ENCODE data around the gene EEF2. TPM values are rescaled to one million over a fixed set of nuclear protein-coding genes. Genes with fewer than 3 reads are reported as not detected.
"Not testable (repeated sequence)": the region's sequence is repeated elsewhere in the genome, so short reads cannot be mapped to it uniquely, and the experiment has no call there.

EEF2 gene
- total RNA-seq, 2 donors from 2014 or later, result 1,268 to 1,436 TPM

GRCh38 chr19:4010808-4011110, 25.5 kb upstream of the EEF2 start:
- TF ChIP-seq CTCF (IDR thresholded peaks at IDR 0.05), result no peak
- no peak overlapping the region for H3K27ac ChIP-seq

DNA sequence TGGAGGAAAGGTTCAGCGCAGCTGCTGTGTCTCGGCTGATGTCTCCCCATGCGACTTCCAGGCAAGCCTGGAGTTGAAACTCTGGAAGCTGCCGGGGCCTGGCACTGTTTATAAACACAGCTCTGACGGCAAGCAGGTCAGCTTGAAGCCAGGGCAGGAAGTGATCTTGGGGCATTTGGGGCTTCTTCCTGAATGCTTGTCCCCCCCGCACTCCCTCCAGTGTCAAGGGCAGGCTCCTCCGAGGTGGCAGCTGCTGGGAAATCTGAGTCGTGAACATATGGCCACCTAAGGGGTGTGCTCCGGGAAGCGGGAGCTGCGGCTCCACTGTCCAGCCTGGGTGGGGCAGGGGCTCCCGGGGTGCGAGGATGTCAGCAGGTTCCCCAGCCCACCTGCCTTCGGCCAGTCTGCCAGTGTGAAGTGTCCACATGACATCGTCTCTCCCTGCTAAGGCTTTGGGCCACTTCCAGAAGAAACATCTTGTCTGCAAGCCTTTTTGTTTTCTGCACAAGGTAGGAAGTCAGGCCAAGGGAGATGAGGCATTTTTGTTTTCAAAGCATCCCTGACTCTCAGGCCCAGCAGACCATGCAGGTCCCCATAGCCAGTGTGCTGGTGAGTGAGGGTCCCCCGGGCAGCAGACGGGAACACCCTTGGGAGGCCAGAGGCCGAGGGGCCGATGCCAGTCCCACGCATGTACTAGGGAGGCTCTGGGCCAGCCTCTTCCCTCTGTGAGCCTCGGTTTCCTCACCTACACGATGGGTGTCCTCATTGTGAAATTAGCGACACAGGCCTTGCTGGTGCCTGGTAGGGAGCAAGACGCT, 24.9 kb upstream of the EEF2 start:
- H3K4me1 ChIP-seq (ENCODE audit: control insufficient read depth in 1 of 2, low read depth in 2 of 2), result peaks cover 30 to 55% of the 10 kb centered on the region in 2 donors
- H3K36me3 ChIP-seq, result peaks cover 11% of the 10 kb centered on the region
- H3K27ac ChIP-seq, result no peak overlapping the region
- no peak for DNase-seq (ENCODE audit: low spot score)
- ATAC-seq (ENCODE audit: insufficient number of reproducible peaks, low FRiP score, low read depth), result no peak
- H3K4me3 ChIP-seq, result no peak overlapping the region
- H3K27me3 ChIP-seq (replicated peaks; ENCODE audit: insufficient read depth), result no peaks in the 10 kb centered on the region
- no peak for TF ChIP-seq CTCF (IDR thresholded peaks at IDR 0.05)
- H3K9me3 ChIP-seq, result no peaks in the 10 kb centered on the region

More at GRCh38 chr19:4010808-4011110, 25.5 kb upstream of the EEF2 start:
- Histone ChIP-seq H3K9me3 (no peaks in the 10 kb centered on the region), H3K4me3 (no peak overlapping the region), H3K27me3 (replicated peaks; ENCODE audit: insufficient read depth) (no peaks in the 10 kb centered on the region), H3K4me1 (ENCODE audit: control insufficient read depth in 1 of 2, low read depth in 2 of 2) (peaks cover 35 to 61% of the 10 kb centered on the region in 2 donors), H3K36me3 (peaks cover 11% of the 10 kb centered on the region)
- ATAC-seq (ENCODE audit: insufficient number of reproducible peaks, low FRiP score, low read depth), result no peak
- DNase-seq (ENCODE audit: low spot score), result no peak

DNA sequence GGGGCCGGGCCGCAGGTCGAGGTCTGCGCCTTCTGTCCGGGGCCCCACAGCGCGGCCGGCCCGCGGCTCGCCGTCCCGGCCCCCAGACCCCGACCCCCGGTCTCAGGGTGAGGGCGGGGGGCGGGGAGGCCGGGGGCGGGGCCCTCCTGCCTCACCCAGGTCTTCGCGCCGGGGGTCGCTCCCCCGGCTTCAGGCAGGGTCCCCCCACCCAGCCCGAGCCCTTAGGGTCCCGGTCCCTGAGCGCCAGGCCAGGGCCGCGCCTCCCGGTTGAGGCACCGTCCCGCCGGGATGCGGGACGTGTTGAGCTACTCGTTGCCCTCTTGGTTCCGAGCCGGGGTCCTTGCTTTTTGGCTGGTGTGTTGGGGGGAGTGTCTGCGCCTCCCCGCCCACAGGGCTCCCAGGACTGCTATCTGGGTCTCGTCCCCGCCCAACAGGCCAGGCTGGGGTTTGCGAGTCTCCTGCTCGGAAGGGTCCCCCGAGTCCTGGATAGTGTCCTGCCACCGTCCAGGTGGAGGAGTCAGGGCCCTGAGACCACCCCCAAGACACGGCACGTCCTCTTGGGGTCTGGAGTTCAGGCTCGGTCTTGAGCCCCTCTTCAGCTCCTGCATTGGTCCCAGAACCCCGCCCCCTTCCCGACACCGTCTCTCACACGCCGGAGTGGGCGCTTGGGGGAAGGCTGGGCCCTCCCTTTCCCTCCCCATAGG, 22.7 kb upstream of the EEF2 start:
- no peak for DNase-seq (ENCODE audit: low spot score)
- H3K27ac ChIP-seq, result peak overlapping the region in 1 of 2 donors; percentile 61
- no peaks in the 10 kb centered on the region for H3K9me3 ChIP-seq
- peaks cover 1% of the 10 kb centered on the region for H3K36me3 ChIP-seq
- H3K27me3 ChIP-seq (replicated peaks; ENCODE audit: insufficient read depth), result no peaks in the 10 kb centered on the region
- H3K4me3 ChIP-seq, result peak overlapping the region; percentile 88
- peak; percentile 8 for ATAC-seq (ENCODE audit: insufficient number of reproducible peaks, low FRiP score, low read depth)
- peaks cover 30 to 41% of the 10 kb centered on the region in 2 donors for H3K4me1 ChIP-seq (ENCODE audit: control insufficient read depth in 1 of 2, low read depth in 2 of 2)
- no peak for TF ChIP-seq CTCF (IDR thresholded peaks at IDR 0.05)

GRCh38 chr19:4007021-4007835, 22.0 kb upstream of the EEF2 start, which contains the start of gene PIAS4:
Gene PIAS4 (plus strand): TSS chr19:4007736. CDS start chr19:4007761, 25 bp downstream.
- Histone ChIP-seq H3K27me3 (replicated peaks; ENCODE audit: insufficient read depth) (no peaks in the 10 kb centered on the region), H3K36me3 (no peaks in the 10 kb centered on the region), H3K4me3 (peak within 1 kb of the TSS; percentile 88), H3K9me3 (no peaks in the 10 kb centered on the region), H3K27ac (peak within 1 kb of the TSS; percentile 54 to 61), H3K4me1 (ENCODE audit: control insufficient read depth in 1 of 2, low read depth in 2 of 2) (peaks cover 30 to 41% of the 10 kb centered on the region in 2 donors)
- TF ChIP-seq CTCF (IDR thresholded peaks at IDR 0.05), result no peak
- DNase-seq (ENCODE audit: low spot score) (peak; percentile 84), ATAC-seq (ENCODE audit: insufficient number of reproducible peaks, low FRiP score, low read depth) (peak; percentile 93)

- H3K9me3 ChIP-seq; DNase-seq (ENCODE audit: low spot score); H3K27me3 ChIP-seq (replicated peaks; ENCODE audit: insufficient read depth); ATAC-seq (ENCODE audit: insufficient number of reproducible peaks, low FRiP score, low read depth); H3K36me3 ChIP-seq; H3K4me3 ChIP-seq; H3K27ac ChIP-seq: not testable (repeated sequence)
- H3K4me1 ChIP-seq (ENCODE audit: control insufficient read depth in 1 of 2, low read depth in 2 of 2), result peaks cover 26 to 30% of the 10 kb centered on the region in 2 donors
These were observed 20.2 kb upstream of the EEF2 start for GRCh38 chr19:4005436-4005835.

- not testable (repeated sequence) for ATAC-seq (ENCODE audit: insufficient number of reproducible peaks, low FRiP score, low read depth); H3K9me3 ChIP-seq; H3K4me3 ChIP-seq; H3K36me3 ChIP-seq; H3K27ac ChIP-seq; H3K4me1 ChIP-seq (ENCODE audit: control insufficient read depth in 1 of 2, low read depth in 2 of 2); H3K27me3 ChIP-seq (replicated peaks; ENCODE audit: insufficient read depth); DNase-seq (ENCODE audit: low spot score)
These were observed 15.5 kb upstream of the EEF2 start for GRCh38 chr19:4000798-4001197.

DNA sequence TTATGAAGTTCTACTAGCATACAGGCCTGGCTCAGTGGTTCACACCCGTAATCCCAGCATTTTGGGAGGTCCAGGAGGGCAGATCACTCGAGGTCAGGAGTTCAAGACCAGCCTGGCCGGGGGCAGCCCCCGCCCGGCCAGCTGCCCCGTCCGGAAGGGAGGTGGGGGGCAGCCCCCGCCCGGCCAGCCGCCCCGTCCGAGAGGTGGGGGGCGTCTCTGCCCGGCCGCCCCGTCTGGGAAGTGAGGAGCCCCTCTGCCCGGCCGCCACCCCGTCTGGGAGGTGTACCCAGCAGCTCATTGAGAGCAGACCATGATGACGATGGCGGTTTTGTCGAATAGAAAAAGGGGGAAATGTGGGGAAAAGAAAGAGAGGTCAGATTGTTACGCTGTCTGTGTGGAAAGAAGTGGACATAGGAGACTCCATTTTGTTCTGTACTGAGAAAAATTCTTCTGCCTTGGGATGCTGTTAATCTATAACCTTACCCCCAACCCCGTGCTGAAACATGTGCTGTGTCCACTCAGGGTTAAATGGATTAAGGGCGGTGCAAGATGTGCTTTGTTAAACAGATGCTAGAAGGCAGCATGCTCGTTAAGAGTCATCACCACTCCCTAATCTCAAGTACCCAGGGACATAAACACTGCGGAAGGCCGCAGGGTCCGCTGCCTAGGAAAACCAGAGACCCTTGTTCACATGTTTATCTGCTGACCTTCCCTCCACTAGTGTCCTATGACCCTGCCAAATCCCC, 13.6 kb upstream of the EEF2 start:
- ATAC-seq (ENCODE audit: insufficient number of reproducible peaks, low FRiP score, low read depth); DNase-seq (ENCODE audit: low spot score); H3K36me3 ChIP-seq; H3K27me3 ChIP-seq (replicated peaks; ENCODE audit: insufficient read depth); H3K9me3 ChIP-seq; H3K4me3 ChIP-seq; H3K27ac ChIP-seq; H3K4me1 ChIP-seq (ENCODE audit: control insufficient read depth in 1 of 2, low read depth in 2 of 2): not testable (repeated sequence)

Measured in thoracic aorta (tissue), 2 donors.